EH (cell line): ENCODE measurements around the gene HJURP.

Experiments used
- DNase-seq: peaks from one replicate; pipeline ENCODE4 v3.0.0-alpha.2; 2015; ENCODE audit warnings: low read depth

Gene HJURP

GRCh38 chr2:233813236-233814055 lies 40.9 kb downstream of the HJURP start:
- no peak for DNase-seq

- no peak for DNase-seq
Measured at GRCh38 chr2:233811732-233812131, 42.6 kb downstream of the HJURP start.

DNA sequence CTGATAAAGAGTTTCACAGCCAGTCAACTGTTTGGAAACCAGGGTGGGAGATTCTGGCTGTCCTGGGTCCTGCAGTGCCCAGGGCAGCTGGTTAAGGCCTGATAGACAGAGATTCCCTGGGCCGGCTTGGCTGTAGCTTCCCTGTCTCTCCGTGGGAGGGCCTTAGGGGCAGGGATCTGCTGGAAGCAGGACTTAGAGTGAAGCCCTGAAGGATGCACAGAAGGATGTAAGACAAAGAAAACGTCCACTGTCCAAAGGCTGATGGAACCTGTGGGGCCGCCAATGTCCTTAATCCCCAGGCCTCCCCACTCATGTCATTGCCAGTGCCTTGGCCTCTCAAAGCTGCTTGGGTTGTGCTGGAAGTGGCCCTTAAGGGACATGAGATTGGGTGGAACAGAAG lies 43.2 kb downstream of the HJURP start:
- no peak for DNase-seq

- no peak for DNase-seq
Measured at GRCh38 chr2:233810385-233810784, 44.0 kb downstream of the HJURP start.

GRCh38 chr2:233807966-233808935 lies 46.1 kb downstream of the HJURP start:
- no peak for DNase-seq

- no peak for DNase-seq
Measured at GRCh38 chr2:233807215-233807865, 47.0 kb downstream of the HJURP start.

DNA sequence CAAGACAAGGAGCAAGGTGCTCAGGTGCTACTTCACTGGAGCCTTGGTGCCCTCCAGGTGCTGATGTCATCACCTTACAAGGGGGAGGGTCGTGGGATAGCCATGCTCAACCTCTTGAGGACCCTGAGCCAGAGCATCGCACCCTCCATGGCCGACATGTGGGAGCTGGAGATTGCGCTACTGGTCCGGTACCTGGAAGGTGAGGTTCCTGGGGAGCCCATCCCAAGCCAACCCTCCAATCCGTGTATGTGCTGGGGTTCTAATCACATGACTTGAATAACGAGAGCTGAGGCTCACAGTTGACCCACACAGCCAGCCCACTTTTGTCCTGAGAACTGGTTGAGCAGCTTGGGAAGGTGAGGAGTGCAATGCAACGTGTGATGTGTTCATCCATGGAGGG lies 50.3 kb downstream of the HJURP start:
- DNase-seq: no peak

DNA sequence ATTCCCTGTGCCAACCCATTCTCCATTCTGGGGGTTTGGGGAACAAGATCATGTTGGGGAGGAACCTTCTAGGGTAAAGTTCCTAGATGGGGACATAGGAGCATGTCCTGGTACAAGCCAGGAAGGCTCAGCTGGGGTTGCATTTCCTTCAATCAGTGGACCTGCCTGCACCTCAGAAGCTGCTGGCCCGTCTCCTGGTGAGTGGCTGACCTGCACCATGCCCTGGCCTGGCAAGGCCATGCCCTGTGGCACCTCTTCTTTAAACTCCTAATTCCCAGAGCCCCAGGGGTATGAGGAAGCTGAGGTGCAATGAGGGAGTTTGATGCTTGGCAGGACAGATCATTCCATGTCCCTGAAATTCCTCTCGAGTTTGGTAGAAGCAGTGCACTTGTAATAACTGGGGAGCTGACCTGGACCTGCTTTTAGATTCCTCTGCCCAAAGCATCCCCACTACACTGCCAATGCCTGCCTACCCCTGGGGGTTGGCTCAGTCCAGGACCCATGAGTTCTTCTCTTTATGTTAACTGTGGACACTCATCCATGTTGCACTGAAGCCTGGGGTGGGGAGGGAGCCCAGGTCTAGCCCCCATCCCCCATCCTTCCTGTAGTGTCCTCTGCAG lies 50.9 kb downstream of the HJURP start:
- no peak for DNase-seq

DNA sequence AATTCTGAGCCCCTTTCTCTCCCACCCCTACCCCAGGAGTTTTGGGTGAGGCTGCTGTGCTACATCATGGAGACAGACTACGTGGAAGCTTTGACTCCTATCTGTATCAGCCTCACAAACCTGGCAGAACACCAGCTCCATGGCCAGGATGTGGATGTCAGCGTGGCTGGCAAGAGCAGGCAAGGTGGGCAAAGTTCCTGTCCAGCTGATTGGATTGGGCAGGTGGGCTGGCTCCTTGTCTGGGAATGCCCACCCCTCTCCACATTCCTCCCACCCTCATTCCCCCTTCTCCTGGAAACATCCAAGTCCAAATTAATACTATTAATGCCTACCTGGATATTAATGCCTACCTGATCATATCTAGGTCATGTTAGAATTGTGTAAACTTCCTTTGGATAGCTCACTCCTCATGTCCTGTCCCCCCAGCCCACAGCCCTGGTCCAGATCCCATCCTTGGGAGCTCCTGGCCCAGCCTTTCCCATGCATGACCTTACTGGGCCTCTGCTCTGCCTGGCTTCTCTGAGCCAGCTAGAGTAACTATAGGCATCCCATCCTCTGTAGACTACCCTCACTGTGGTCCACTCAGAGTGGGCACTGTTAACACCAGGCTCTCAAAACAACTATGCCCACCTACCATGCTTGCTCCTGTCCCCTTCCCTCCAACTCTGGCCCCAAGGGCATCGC lies 52.1 kb downstream of the HJURP start:
- no peak for DNase-seq

GRCh38 chr2:233801357-233802131 lies 52.8 kb downstream of the HJURP start:
- DNase-seq: peak; percentile 29

GRCh38 chr2:233800208-233800607 lies 54.1 kb downstream of the HJURP start:
- DNase-seq: no peak

DNA sequence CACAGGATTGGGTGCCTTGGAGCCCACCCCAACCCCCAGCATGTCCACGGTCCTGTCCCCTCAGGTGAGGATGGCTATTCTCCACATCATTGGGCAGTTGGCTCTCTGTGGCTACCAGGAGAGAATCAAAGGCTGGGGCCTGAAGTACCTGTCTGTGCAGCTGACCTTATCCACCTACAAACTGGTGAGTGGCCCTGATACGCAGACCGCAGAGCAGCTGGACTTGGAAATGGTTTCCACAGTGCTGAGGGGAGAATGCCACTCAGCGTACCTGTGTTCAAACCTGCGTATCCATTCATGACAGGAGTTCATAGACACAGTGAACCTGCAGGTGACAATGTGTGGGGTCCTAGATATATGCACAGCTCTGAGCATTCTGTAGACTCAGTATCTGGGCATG lies 54.6 kb downstream of the HJURP start:
- no peak for DNase-seq

DNA sequence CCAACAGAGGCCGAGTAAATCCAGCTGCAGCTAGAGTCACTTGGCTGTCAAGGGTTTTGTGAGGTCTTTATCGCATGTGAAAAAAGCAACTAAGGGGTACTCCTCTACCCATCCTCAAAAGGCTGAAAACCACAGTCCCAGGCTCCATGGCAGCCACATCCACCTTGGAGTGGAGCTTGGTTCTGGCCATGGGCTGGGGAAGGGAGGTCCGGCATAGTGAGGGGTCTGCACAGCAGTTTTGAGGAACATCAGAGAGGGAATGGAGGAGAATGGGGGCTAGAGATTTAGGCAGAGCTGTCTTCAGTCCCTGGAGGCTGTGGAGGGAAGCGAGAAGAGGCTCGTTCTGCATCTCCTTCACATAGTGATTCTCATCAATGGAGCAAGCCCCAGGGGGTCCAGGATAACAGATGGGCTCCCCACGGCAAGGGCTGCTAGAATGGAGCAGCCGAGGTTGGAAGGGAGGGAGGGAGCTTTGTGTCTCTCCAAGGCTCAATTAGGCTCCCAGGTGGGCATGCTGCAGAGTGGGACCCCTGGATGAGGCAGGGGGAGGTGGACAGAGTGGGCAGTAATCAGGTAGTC lies 55.2 kb downstream of the HJURP start:
- DNase-seq: no peak

- DNase-seq: no peak
Measured at GRCh38 chr2:233798335-233799086, 55.8 kb downstream of the HJURP start.

GRCh38 chr2:233796254-233796653 lies 58.1 kb downstream of the HJURP start:
- no peak for DNase-seq

GRCh38 chr2:233795735-233796171 lies 58.6 kb downstream of the HJURP start:
- no peak for DNase-seq

DNA sequence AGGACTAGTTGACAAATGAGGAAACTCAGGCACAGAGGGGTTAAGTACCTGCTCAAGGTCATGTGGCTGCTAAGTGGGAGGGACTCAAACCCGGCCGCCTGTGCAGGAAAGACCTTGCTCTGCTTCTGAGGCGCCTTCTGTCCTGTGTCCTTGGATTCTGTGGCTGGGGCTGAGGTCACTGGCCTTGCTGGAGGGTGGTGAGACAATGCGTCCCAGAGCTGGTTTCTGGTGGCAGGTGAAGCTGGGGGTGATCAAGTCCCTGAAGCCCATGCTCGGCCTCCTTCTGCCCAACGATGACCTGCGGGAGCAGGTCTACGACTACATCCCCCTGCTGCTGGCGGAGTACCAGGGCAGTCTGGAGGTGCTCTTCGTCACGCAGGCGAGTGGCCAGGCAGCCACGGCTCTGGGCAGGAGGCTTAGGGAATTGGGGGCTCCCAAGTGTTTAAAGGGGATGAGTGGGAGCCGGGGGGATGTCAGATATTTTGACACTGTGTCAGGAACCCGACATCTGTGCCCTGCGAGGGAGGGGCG lies 60.1 kb downstream of the HJURP start:
- DNase-seq: no peak

- DNase-seq: no peak
Measured at GRCh38 chr2:233793465-233794127, 60.7 kb downstream of the HJURP start.

DNA sequence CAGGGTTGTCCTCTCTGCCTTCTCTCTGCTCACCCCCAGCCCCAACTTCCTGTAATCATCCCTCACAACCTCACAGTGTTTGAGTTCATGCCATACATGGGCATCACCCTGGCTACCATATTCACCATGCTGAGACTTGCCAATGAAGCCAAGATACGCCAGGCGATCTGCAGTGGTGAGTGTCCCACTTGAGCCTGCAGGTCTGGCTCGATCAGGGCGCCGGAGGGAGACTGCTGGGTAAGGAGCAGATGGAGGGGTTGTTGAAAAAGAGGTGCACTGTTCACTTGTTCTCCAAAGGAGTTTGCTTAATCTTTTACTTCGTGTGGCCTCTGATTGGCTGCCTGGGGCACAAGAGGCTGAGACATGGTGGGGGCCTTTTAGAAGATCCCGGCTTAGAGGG lies 61.6 kb downstream of the HJURP start:
- DNase-seq: no peak
